ENCODE data around the gene MEPCE.
A peak's percentile ranks its signal among the peaks of the same experiment; 100 is the strongest.

DNA sequence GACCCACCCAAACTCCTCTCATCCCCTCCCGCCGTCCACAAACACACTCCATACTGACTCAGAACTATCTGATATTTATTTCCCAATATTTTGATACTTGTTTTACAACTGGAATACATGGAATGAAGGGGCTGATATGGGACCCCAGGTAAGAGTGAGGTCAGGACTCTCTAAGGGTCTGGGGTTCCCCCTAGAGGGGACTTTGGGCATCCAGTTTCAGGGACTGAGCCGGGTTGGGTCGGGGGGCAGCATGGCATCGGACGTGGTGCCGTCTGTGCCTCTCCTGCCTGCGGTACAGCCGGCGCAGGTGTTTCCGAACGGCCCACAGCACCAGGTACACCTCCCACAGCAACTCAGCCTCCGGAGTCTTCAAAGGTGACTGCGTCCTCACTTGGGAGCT, 26.9 kb downstream of the MEPCE start:
- TF ChIP-seq, protein P1, sequence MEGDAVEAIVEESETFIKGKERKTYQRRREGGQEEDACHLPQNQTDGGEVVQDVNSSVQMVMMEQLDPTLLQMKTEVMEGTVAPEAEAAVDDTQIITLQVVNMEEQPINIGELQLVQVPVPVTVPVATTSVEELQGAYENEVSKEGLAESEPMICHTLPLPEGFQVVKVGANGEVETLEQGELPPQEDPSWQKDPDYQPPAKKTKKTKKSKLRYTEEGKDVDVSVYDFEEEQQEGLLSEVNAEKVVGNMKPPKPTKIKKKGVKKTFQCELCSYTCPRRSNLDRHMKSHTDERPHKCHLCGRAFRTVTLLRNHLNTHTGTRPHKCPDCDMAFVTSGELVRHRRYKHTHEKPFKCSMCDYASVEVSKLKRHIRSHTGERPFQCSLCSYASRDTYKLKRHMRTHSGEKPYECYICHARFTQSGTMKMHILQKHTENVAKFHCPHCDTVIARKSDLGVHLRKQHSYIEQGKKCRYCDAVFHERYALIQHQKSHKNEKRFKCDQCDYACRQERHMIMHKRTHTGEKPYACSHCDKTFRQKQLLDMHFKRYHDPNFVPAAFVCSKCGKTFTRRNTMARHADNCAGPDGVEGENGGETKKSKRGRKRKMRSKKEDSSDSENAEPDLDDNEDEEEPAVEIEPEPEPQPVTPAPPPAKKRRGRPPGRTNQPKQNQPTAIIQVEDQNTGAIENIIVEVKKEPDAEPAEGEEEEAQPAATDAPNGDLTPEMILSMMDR (conservative IDR thresholded peaks at IDR 0.05; ENCODE audit: low read length), result peak; percentile 51
- TF ChIP-seq EZH2phosphoT487 (IDR thresholded peaks at IDR 0.05; ENCODE audit: borderline replicate concordance, low read depth, low read length), result no peak

Measured in OCI-LY7 (cell line).